VCaP (cell line): ENCODE data around the gene DIP2C.
A peak's percentile ranks its signal among the peaks of the same experiment; 100 is the strongest.
"Not testable (repeated sequence)": the region's sequence is repeated elsewhere in the genome, so short reads cannot be mapped to it uniquely, and the experiment has no call there.

Experiments used
- H3K27ac ChIP-seq: fragments of 450-650 bp; 2 replicates; pipeline ENCODE4 v1.5.1; 2017
- CTCF ChIP-seq: fragments of 450-650 bp; conservative IDR thresholded peaks from 2 replicates; pipeline ENCODE4 v1.5.1; 2017; ENCODE audit warnings: mild to moderate bottlenecking, moderate library complexity

The DIP2C gene

GRCh38 chr10:656883-657282 lies 32.6 kb downstream of the DIP2C start:
- H3K27ac ChIP-seq, result no peak overlapping the region
- no peak for TF ChIP-seq CTCF

- TF ChIP-seq CTCF, result no peak
Measured at GRCh38 chr10:655184-655583, 34.3 kb downstream of the DIP2C start.

GRCh38 chr10:654647-654996 lies 34.8 kb downstream of the DIP2C start:
- H3K27ac ChIP-seq, result peak overlapping the region; percentile 64
- TF ChIP-seq CTCF, result no peak; the same call in 1 of the 2 replicates

More at GRCh38 chr10:655184-655583, 34.3 kb downstream of the DIP2C start:
- H3K27ac ChIP-seq, result peak overlapping the region; percentile 64

- H3K27ac ChIP-seq, result peak overlapping the region; percentile 64
- TF ChIP-seq CTCF, result no peak
Measured at GRCh38 chr10:653991-654646, 35.3 kb downstream of the DIP2C start.

GRCh38 chr10:652832-653459 lies 36.5 kb downstream of the DIP2C start:
- not testable (repeated sequence) for H3K27ac ChIP-seq

GRCh38 chr10:652233-652632 lies 37.2 kb downstream of the DIP2C start:
- no peak for TF ChIP-seq CTCF
- no peak overlapping the region for H3K27ac ChIP-seq

GRCh38 chr10:651692-652091 lies 37.8 kb downstream of the DIP2C start:
- no peak overlapping the region; the same call in 1 of the 2 replicates for H3K27ac ChIP-seq
- no peak for TF ChIP-seq CTCF
